Keratinocyte (primary cell): ENCODE results near the gene TNC. TPM values are rescaled to one million over a fixed set of nuclear protein-coding genes. Genes with fewer than 3 reads are reported as not detected.

Source experiments
- DNase-seq: peaks from one replicate; pipeline ENCODE4 v3.0.0-alpha.2; 2011; ENCODE audit warnings: low read depth, missing footprints, low spot score
- FAIRE-seq: peaks from 2 replicates; lab custom pipeline; 2011; peaks lifted over from hg19 to GRCh38; lab: Jason Lieb, UNC
- H2AFZ ChIP-seq: 2 replicates; pipeline ENCODE4 v1.6.0; 2012; ENCODE audit warnings: low read length, control low read depth, inconsistent platforms; ENCODE audit not compliant: control insufficient read depth
- H3K27ac ChIP-seq: 2 replicates; pipeline ENCODE4 v1.5.1; 2011; ENCODE audit warnings: low read length; ENCODE audit not compliant: control insufficient read depth, insufficient read depth
- H3K27me3 ChIP-seq: 3 replicates; pipeline ENCODE4 v1.6.0; 2011; ENCODE audit warnings: low read length; ENCODE audit not compliant: control insufficient read depth, insufficient read depth; ENCODE audit errors: extremely low read depth
- H3K36me3 ChIP-seq, 2 experiments: 2 replicates in 1 of 2; 3 replicates in 1 of 2; pipeline ENCODE4 v1.5.1; 2011; ENCODE audit warnings: low read length in 2 of 2, mild to moderate bottlenecking in 1 of 2; ENCODE audit not compliant: control insufficient read depth in 2 of 2, insufficient read depth in 2 of 2; ENCODE audit errors: extremely low read depth in 1 of 2
- H3K4me1 ChIP-seq: 3 replicates; pipeline ENCODE4 v1.5.1; 2011; ENCODE audit warnings: low read length; ENCODE audit not compliant: control insufficient read depth, insufficient read depth; ENCODE audit errors: extremely low read depth
- H3K4me2 ChIP-seq: 3 replicates; pipeline ENCODE4 v1.6.0; 2011; ENCODE audit warnings: low read depth, low read length; ENCODE audit not compliant: control insufficient read depth, insufficient read depth; ENCODE audit errors: extremely low read depth
- H3K4me3 ChIP-seq, 3 experiments: fragments of 200-600 bp in 1 of 3; sonication (generic) in 1 of 3; 2 replicates in 2 of 3; 3 replicates in 1 of 3; pipeline ENCODE4 v1.5.1; 2011 to 2016; ENCODE audit warnings: low read length in 3 of 3, mild to moderate bottlenecking in 3 of 3, control low read depth in 2 of 3, inconsistent platforms in 1 of 3, low read depth in 1 of 3, mixed read lengths in 1 of 3, mixed run types in 1 of 3, moderate library complexity in 1 of 3; ENCODE audit not compliant: control insufficient read depth in 2 of 3, insufficient read depth in 2 of 3; ENCODE audit errors: extremely low read depth in 1 of 3
- H3K79me2 ChIP-seq: 2 replicates; pipeline ENCODE4 v1.6.0; 2012; ENCODE audit warnings: low read length; ENCODE audit not compliant: control insufficient read depth, insufficient read depth
- H3K9ac ChIP-seq: 3 replicates; pipeline ENCODE4 v1.6.0; 2011; ENCODE audit warnings: low read length; ENCODE audit not compliant: control insufficient read depth, insufficient read depth; ENCODE audit errors: extremely low read depth
- H3K9me1 ChIP-seq: 3 replicates; pipeline ENCODE4 v1.6.0; 2011; ENCODE audit warnings: low read length; ENCODE audit not compliant: control insufficient read depth, insufficient read depth; ENCODE audit errors: extremely low read depth
- H3K9me3 ChIP-seq: 2 replicates; pipeline ENCODE4 v1.5.1; 2012; ENCODE audit warnings: low read depth, low read length; ENCODE audit not compliant: control insufficient read depth
- H4K20me1 ChIP-seq: 3 replicates; pipeline ENCODE4 v1.6.0; 2011; ENCODE audit warnings: low read length; ENCODE audit not compliant: control insufficient read depth, insufficient read depth; ENCODE audit errors: extremely low read depth
- EZH2 ChIP-seq: IDR thresholded peaks from one replicate; pipeline ENCODE4 v1.6.1; 2012; ENCODE audit warnings: inconsistent platforms, mild to moderate bottlenecking, low read length, moderate library complexity
- dilution Hi-C: fragments of 300-500 bp; cut with MboI; formaldehyde crosslinking; loops from one replicate; pipeline ENCODE4 v1.7.0; 2020; ENCODE audit warnings: low sequenced_read_pairs; ENCODE audit not compliant: extremely low pct_ligation_motif_present
- polyA plus RNA-seq, 5 experiments: library from polyadenylated mRNA; depleted of rRNA in 3 of 5; stranded (reverse) in 3 of 5; stranded (forward) in 1 of 5; unstranded in 1 of 5; fragments of >200 nt; gene quantifications; 1 replicate in 1 of 5; 2 replicates in 3 of 5; 3 replicates in 1 of 5; pipeline versions ENCODE4 v1.2.1 to v1.2.3, GENCODE V29; 2011 to 2012; ENCODE audit warnings: missing spikeins in 2 of 5, low read depth in 1 of 5, low replicate concordance in 1 of 5
- TF ChIP-seq, protein P1 (sequence below), 3 experiments: IDR thresholded peaks in 1 of 3; conservative IDR thresholded peaks in 1 of 3; optimal IDR thresholded peaks in 1 of 3; 2 replicates in 2 of 3; 3 replicates in 1 of 3; pipeline versions ENCODE3 to v1.5.1; 2011; ENCODE audit warnings: low read length in 3 of 3, mild to moderate bottlenecking in 3 of 3, moderate library complexity in 2 of 3, control low read depth in 1 of 3, inconsistent platforms in 1 of 3; ENCODE audit not compliant: insufficient read depth in 2 of 3; ENCODE audit errors: extremely low read depth in 1 of 3

Gene TNC
- polyA plus RNA-seq, 1 donor (not counting 4 experiments of a cell fraction or from before 2014, with no cell fraction given): 58.7 TPM

DNA sequence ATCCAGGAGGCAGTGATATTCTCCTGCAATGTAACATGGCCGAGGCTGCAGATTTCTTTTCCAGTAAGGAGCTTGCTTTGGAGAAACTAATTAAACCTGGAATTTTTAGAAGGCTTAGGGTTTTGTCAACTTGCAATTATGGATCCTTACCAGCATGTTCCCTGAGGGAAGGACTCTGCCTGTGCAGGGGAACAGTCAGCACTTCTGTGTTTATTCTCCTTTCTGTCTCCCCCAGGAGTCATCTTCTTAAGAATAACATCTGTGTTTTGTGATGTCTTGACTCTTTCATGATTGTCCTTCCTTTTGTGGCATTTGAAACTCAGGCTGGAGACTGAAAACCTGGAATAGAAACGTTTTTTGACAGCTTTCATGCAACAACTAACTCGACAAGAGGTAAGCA is 107.1 kb downstream of the TNC start:
- Histone ChIP-seq H3K27ac (no peak overlapping the region), H3K27me3 (peaks cover 5% of the 10 kb centered on the region), H3K4me1 (peaks cover 3% of the 10 kb centered on the region), H3K4me2 (no peak overlapping the region), H2AFZ (no peak overlapping the region), H3K9ac (no peak overlapping the region), H4K20me1 (no peaks in the 10 kb centered on the region), H3K36me3 (no peaks in the 10 kb centered on the region), H3K79me2 (no peaks in the 10 kb centered on the region), H3K9me3 (no peaks in the 10 kb centered on the region), H3K9me1 (no peaks in the 10 kb centered on the region), H3K4me3 (no peak overlapping the region)
- no peak for TF ChIP-seq EZH2
- TF ChIP-seq, protein P1, sequence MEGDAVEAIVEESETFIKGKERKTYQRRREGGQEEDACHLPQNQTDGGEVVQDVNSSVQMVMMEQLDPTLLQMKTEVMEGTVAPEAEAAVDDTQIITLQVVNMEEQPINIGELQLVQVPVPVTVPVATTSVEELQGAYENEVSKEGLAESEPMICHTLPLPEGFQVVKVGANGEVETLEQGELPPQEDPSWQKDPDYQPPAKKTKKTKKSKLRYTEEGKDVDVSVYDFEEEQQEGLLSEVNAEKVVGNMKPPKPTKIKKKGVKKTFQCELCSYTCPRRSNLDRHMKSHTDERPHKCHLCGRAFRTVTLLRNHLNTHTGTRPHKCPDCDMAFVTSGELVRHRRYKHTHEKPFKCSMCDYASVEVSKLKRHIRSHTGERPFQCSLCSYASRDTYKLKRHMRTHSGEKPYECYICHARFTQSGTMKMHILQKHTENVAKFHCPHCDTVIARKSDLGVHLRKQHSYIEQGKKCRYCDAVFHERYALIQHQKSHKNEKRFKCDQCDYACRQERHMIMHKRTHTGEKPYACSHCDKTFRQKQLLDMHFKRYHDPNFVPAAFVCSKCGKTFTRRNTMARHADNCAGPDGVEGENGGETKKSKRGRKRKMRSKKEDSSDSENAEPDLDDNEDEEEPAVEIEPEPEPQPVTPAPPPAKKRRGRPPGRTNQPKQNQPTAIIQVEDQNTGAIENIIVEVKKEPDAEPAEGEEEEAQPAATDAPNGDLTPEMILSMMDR (optimal IDR thresholded peaks at IDR 0.05 in 1 of 3, IDR thresholded peaks at IDR 0.05 in 1 of 3, conservative IDR thresholded peaks at IDR 0.05 in 1 of 3; ENCODE audit: extremely low read depth in 1 of 3, insufficient read depth in 2 of 3, low read length in 3 of 3): no peak
- dilution Hi-C loops: loop anchor here (25.0 kb wide), 1 partner anchor 324 kb away; the partner anchor contains the start of gene TEX48
- FAIRE-seq (no peak), DNase-seq (no peak)

DNA sequence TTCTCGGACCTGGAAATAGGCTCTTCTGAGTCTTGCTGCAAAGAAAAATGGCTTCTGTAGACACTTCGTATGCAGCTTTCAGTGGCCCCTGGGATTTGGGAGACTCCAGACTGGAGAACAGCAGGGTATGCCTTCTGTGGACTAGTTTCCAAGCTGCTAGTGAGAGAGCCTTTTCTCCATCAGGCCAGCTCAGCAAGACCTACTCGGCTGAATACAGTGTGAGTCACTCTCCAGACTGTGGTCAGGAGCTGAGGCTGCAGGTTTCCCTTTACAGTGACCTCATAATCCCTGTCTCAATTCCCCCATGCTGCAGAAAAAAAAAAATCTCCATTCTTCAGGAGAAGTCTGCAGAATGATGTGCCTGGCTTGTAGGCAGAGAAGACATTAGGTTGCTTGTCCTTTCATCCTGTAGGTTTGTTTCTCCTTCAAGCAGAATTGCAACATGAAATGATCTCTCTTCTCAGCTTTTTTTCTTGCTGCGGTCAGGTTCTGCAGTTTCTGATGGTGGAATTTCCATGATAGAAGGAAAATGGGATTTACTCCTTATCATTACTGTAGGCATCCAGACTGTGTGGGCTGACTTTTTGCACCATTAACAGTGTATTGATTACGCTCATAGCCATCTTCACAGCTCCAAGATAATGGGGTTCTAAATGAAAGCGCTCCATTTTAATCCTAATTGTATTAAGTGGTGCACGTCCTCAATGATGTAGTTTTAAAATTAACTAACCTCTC is 109.3 kb downstream of the TNC start:
- peaks cover 3% of the 10 kb centered on the region for H3K4me1 ChIP-seq
- H4K20me1 ChIP-seq: no peaks in the 10 kb centered on the region
- dilution Hi-C loops: loop anchor here (25.0 kb wide), 1 partner anchor 321 kb away; the partner anchor contains the start of gene TEX48
- TF ChIP-seq EZH2: no peak
- TF ChIP-seq, protein P1 (optimal IDR thresholded peaks at IDR 0.05 in 1 of 3, IDR thresholded peaks at IDR 0.05 in 1 of 3, conservative IDR thresholded peaks at IDR 0.05 in 1 of 3; ENCODE audit: extremely low read depth in 1 of 3, insufficient read depth in 2 of 3, low read length in 3 of 3): no peak
- H3K9me3 ChIP-seq: no peaks in the 10 kb centered on the region
- FAIRE-seq: peak; percentile 87
- no peak for DNase-seq
- no peak overlapping the region for H3K9ac ChIP-seq
- H3K9me1 ChIP-seq: no peaks in the 10 kb centered on the region
- no peak overlapping the region for H3K4me3 ChIP-seq
- no peaks in the 10 kb centered on the region for H3K36me3 ChIP-seq
- peaks cover 5% of the 10 kb centered on the region for H3K27me3 ChIP-seq
- no peak overlapping the region for H3K4me2 ChIP-seq
- H3K27ac ChIP-seq: no peak overlapping the region
- H3K79me2 ChIP-seq: no peaks in the 10 kb centered on the region
- H2AFZ ChIP-seq: no peak overlapping the region
